Stimulated activated CD4-positive, alpha-beta T cell treated with anti-CD3 and anti-CD28 coated beads, TNF-alpha, amount 100 ng/mL, for 48 hours (primary cell): ENCODE data around the gene PPP4R3A.
"Not testable (repeated sequence)": the region's sequence is repeated elsewhere in the genome, so short reads cannot be mapped to it uniquely, and the experiment has no call there.

Experiments
- DNase-seq, 3 donors: peaks; one replicate each; pipeline ENCODE4 v3.0.0-alpha.2; 2020; ENCODE audit warnings: low read depth in 3 of 3

Gene PPP4R3A

GRCh38 chr14:91510171-91511042 lies at the start of gene PPP4R3A:
Gene PPP4R3A, minus strand, starts transcription at chr14:91510310. Its CDS starts 663 bp downstream, at chr14:91509647.
- DNase-seq, result peak; percentile 83 to 92 (median 87)

DNA sequence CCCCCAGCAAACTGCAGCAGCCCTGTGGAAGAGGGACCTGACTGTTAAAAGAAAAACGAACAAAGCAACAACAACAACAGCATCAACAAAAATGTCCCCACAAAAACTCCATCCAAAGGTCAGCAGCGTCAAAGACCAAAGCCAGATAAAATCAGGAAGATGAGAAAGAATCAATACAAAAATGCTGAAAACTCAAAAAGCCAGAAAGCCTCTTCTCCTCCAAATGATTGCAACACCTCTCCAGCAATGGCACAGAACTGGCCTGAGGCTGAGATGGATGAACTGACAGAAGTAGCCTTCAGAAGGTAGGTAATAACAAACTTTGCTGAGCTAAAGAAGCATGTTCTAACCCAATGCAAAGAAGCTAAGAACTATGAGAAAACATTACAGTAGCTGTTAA lies 45.4 kb upstream of the PPP4R3A start:
- DNase-seq, result no peak

DNA sequence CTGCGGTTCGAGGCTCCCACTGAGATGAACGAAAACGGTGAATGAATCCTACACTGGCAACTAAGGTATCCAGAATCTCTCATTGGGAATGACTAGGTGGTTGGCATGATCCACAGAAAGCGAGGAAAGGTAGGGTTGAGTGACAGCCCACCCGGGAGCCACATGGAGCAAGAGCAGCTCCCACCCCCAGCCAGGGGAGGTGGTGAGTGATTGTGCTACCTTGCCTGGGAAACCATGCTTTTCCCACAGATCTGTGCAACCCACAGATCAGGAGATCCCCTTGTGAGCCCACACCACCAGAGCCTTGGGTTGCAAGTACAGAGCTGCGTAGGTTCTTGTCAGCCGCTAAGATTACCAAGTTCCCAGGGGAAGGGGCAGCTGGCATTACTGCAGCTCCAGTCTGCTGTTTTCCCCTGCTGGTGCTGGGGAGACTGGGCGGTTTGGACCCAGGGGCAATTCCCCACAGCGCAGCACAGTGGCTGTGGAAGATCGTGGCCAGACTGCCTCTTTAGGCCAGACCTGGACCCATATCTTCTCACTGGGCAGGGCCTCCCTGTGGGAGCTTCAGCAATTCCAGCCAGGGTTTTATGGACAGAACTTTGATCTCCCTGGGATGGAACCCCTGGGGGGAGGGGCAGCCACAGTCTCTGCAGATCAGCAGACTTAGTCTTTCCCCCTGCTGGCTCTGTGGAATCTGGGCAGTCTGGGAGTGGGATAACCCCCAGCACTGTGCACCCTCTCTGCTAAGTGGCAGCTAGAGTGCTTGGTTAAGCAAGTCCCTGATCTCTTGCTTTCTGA lies 44.6 kb upstream of the PPP4R3A start:
- DNase-seq, result no peak

DNA sequence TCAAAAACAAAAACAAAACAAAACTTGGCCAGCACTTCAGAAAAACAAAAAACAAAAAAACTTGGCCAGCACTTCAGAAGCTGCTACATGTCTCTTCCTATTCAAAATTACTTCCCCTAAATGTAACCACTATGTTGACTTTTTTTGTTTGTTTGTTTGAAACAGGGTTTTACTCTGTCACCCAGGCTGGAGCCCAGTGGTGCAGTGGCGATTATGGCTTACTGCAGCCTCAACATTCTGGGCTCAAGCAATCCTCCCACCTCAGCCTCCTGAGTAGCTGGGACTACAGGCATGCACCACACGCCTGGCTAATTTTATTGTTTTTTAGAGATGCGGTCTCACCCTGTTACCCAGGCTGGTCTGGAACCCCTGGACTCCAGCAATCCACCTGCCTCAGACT lies 38.0 kb upstream of the PPP4R3A start:
- no peak for DNase-seq

- DNase-seq, result no peak
Measured at GRCh38 chr14:91545946-91546716, 36.0 kb upstream of the PPP4R3A start.

- DNase-seq, result no peak
Measured at GRCh38 chr14:91545204-91545603, 35.1 kb upstream of the PPP4R3A start.

GRCh38 chr14:91536327-91536726 lies 26.2 kb upstream of the PPP4R3A start:
- no peak for DNase-seq

DNA sequence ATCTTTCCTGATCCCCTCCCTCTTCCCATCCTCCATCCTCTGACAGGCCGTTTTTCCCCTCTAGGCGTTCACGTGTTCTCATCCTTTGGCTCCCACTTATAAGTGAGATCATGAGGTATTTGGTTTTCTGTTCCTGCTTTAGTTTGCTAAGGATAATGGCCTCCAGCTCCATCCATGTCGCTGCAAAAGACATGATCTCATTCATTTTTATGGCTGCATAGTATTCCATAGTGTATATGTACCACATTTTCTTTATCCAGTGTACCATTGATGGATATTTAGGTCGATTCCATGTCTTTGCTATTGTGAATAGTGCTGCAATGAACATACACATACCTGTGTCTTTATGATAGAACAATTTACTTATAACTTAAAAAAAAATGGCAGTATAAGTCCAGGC lies 23.9 kb upstream of the PPP4R3A start:
- DNase-seq, result not testable (repeated sequence)

DNA sequence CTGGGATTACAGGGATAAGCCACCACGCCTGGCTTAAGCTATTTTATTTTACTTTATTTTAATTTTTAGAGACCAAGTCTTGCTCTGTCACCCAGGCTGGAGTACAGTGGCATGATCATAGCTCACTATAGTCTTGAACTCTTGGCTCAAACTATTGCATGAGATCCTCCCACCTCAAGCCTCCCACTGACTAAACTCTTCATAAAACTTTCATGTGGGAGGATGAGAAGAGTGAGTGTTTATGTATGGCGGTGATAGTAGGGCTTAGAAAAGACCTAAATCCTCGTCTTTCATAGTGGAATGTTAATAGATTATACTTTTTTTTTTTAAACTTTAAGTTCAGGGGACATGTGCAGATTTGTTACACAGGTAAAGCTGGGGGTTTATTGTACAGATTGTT lies 23.5 kb upstream of the PPP4R3A start:
- DNase-seq, result no peak

DNA sequence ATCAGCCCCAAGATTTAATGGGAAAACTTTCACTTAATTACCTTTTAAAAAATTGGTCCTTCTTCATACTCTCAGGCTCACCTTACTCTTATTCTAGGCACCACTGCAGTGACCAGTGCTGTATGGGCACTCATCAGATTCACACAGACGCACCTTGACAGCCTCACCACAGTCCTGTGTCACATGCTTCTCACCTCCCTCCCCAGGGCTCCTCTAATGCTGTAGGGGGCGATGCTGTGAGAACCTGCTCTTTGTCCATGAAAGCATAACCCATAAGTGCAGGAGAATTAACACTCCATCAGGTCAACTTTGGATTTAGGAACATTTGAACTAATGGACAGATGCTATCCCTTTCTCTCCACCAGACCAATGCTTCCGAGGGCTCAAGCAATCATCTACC lies 13.9 kb upstream of the PPP4R3A start:
- no peak for DNase-seq

- no peak for DNase-seq
Measured at GRCh38 chr14:91521061-91521640, 11.0 kb upstream of the PPP4R3A start.

DNA sequence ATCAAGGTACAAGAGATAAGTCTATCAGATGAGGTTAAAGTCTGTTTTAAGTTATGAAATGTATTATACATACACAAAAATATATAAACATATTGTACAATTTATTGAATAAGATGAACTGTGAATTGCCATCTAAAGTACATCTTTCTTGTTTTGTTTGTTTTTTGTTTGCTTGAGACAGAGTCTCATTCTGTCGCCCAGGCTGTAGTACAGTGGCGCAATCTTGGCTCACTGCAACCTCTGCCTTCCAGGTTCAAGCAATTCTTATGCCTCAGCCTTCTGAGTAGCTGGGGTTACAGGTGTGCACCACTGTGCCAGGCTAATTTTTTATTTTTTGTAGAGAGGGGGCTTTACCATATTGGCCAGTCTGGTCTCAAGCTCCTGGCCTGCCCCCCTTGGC lies 10.0 kb upstream of the PPP4R3A start:
- DNase-seq, result no peak

DNA sequence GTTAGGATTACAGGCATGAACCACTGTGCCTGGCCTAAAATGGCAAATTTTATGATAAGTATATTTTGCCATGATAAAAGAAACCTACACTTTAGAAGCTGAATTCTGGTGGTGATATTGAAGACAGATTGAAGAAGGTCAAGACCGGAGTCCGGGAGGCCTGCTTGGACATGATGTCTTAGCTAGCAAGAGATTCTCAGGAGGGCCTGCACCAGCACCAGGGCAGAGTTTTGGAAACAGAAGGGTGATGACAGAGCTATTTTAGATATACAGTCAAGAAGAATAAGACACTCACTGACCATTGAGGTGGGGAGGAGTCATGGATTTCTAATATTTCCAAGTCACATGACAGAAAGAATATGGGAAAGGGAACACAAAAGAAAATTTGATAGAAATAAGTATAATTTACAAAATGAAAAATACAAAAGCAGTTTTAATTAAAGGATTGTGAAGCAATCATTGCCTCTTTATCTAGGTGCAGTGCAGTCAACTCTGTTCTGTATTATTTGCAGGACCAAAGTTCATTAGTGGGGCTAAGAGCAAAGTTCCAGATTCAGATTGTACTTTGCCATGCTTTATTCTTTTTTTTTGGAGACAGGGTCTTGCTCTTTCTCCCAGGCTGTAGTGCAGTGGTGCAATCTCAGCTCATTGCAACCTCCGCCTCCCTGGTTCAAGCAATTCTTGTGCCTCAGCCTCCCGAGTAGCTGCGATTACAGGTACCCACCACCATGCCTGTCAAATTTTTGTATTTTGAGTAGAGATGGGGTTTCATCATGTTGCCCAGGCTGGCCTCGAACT lies 9.3 kb upstream of the PPP4R3A start:
- no peak for DNase-seq

DNA sequence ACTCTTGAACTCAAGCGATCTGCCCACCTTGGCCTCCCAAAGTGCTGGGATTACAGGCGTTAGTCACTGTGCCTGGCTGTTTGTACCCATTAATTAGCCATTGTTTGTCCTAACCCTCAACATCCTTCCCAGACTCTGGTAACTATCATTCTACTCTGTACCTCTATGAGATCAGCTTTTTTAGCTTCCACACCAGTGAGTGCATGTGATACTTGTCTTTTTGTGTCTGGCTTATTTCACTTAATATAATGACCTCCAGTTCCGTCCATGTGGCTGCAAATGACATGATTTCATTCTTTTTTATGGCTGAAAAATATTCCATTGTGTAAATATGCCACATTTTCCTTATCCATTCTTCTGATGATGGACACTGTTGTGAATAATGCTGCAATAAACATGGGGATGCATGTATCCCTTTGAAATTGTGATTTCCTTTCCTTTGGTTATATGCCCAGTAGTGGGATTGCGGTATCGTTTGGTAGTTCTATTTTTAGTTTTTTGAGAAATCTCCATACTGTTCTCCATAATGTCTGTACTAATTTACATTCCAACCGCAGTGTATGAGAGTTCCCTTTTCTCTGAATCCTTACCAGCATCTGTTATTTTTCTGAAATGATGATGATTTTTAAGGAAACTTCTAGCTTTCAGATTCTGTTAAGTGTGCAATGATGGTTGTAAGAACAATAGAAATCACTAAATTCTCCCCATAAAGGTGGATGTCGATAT lies 6.7 kb upstream of the PPP4R3A start:
- no peak for DNase-seq

DNA sequence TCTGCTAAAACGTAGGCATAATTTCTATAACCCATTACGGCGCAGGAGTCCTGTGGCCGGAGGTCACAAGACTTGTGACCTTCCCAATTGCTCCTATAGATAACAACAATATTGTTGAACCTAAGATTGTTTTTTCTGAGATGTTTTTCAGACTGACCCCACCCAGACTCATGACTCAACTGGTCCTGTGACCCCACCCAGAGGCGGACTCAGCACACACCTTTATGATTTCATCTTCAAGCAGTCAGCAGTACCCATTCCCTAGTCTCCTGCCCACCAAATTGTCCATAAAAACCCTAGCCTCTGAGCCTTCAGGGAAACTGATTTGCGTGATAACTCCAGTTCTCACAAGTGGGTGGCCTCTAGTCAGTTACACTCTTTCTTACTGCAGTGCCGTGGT lies 5.9 kb upstream of the PPP4R3A start:
- no peak for DNase-seq

DNA sequence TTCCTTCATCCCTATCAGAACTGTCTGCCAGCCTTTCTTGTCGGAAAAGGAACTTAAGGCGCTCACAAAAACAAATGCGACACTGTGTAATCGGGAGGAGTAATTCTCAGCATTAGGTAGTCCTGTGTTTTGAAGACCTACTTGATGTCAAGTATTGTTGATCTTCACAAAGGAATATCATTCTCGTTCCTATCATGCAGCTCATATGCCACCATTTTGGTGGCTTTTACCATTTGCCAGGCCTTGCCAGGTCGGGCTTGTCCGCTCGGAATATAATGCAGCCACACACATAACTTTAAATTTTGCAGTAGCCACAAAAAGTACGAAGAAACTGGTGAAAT lies 903 bp upstream of the PPP4R3A start:
- no peak for DNase-seq

GRCh38 chr14:91509878-91510170 lies 286 bp downstream of the PPP4R3A start:
- DNase-seq, result no peak

- DNase-seq, result peak; percentile 11 to 27 (median 18)
Measured at GRCh38 chr14:91509083-91509877, 830 bp downstream of the PPP4R3A start.

DNA sequence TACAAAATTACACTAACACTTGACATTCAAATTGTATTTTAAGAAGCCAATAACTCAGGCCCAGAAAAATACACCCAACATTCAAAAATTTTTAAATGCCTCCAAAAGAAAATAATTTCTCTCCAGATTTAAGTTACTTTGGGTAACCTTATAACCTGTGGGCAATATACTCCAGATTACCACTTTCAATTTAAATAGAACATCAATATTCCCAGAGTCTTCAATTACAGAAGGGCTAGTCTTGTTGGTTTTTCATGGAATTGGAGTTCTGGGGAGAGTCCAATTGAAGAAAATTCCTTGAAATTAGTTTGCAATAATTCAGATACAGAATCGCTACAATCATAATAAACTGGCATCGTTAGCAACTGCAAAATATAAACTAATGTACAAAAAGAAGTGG lies 2.0 kb downstream of the PPP4R3A start:
- DNase-seq, result no peak

GRCh38 chr14:91506226-91506625 lies 3.9 kb downstream of the PPP4R3A start:
- no peak for DNase-seq
